Sigmoid colon (tissue), 7 donors: ENCODE results near the gene DCAF5. TPM values are rescaled to one million over a fixed set of nuclear protein-coding genes. Genes with fewer than 3 reads are reported as not detected.
A peak's percentile ranks its signal among the peaks of the same experiment; 100 is the strongest.

Experiments
- DNase-seq: peaks from one replicate; pipeline ENCODE4 v3.0.0-alpha.2; 2019
- H3K27ac ChIP-seq, 4 donors: fragments of 200-600 bp; sonication (generic); one replicate each; pipeline ENCODE4 v1.5.1; 2016 to 2019; ENCODE audit warnings: mild to moderate bottlenecking in 1 of 4
- H3K27me3 ChIP-seq, 3 donors: fragments of 200-600 bp; sonication (generic); one replicate each; pipeline ENCODE4 v1.5.1; 2019; ENCODE audit warnings: mild to moderate bottlenecking in 1 of 3
- H3K36me3 ChIP-seq, 4 donors: fragments of 200-600 bp; sonication (generic); one replicate each; pipeline ENCODE4 v1.5.1; 2016 to 2019
- H3K4me1 ChIP-seq, 4 donors: fragments of 200-600 bp; sonication (generic); one replicate each; pipeline ENCODE4 v1.5.1; 2017 to 2019
- H3K4me3 ChIP-seq, 4 donors: fragments of 200-600 bp; sonication (generic); one replicate each; pipeline ENCODE4 v1.5.1; 2017 to 2019; ENCODE audit warnings: mild to moderate bottlenecking in 2 of 4, moderate library complexity in 1 of 4
- H3K9me3 ChIP-seq, 4 donors: fragments of 200-600 bp in 3 of 4; sonication (generic) in 3 of 4; one replicate each; pipeline versions ENCODE4 v1.5.1 to v1.6.1; 2013 to 2019
- CTCF ChIP-seq, 4 experiments: fragments of 450-650 bp in 3 of 4; fragments of 200-600 bp in 1 of 4; IDR thresholded peaks; one replicate each; pipeline ENCODE4 v1.5.1; 2016 to 2019; ENCODE audit warnings: antibody characterized with exemption in 4 of 4, mild to moderate bottlenecking in 3 of 4, moderate library complexity in 2 of 4
- EP300 ChIP-seq, 4 donors: sonication (generic); formaldehyde crosslinking; IDR thresholded peaks; one replicate each; pipeline ENCODE4 v1.6.1; 2017; ENCODE audit warnings: antibody characterized with exemption in 4 of 4
- POLR2A ChIP-seq, 2 donors: fragments of 450-650 bp; IDR thresholded peaks; one replicate each; pipeline ENCODE4 v1.6.1; 2016; ENCODE audit warnings: antibody characterized with exemption in 2 of 2, mild to moderate bottlenecking in 2 of 2, moderate library complexity in 2 of 2
- POLR2AphosphoS5 ChIP-seq, 4 donors: sonication (generic); formaldehyde crosslinking; IDR thresholded peaks; one replicate each; pipeline ENCODE4 v1.6.1; 2017; ENCODE audit warnings: antibody characterized with exemption in 4 of 4
- WGBS, 2 donors: extraction: QIAGEN DNeasy Blood & Tissue Kit; methylation state at CpG; one replicate each; pipeline ENCODE4 v1.1.7; 2013; 5-methylcytosine and 5-hydroxymethylcytosine counted together
- intact Hi-C: fragments of 100-400 bp; cut with DNase I; formaldehyde crosslinking; loops from one replicate; pipeline ENCODE4 v1.15.1; 2023
- polyA plus RNA-seq, 3 donors: library from polyadenylated mRNA; stranded (reverse); fragments of 200-250 nt; gene quantifications; one replicate each; pipeline ENCODE4 v1.2.3, GENCODE V29; 2013
- total RNA-seq, 4 donors: library from RNA; depleted of rRNA; stranded (reverse); fragments of >200 nt; gene quantifications; one replicate each; pipeline ENCODE4 v1.1.0, GENCODE V29; 2016
- donor health status: healthy with polysubstance abuse.
- donor health status: Bipolar disorder and iron deficiency.
- donor health status: healthy.

DCAF5 gene
- total RNA-seq (10 to 100 TPM; 36.4 to 56.8 (median 40.5) TPM), polyA plus RNA-seq (10 to 100 TPM; 13.2 to 23.6 (median 15.7) TPM)

GRCh38 chr14:69152902-69153151, at the start of gene DCAF5:
Gene DCAF5, minus strand, starts transcription at chr14:69153119. Its CDS starts 141 bp downstream, at chr14:69152978.
- no peak for DNase-seq
- H3K27ac ChIP-seq: peak within 1 kb of the TSS; percentile 96 to 99 (median 98)
- intact Hi-C loops: loop anchor here (1.0 to 10.0 kb wide), 3 partner anchors 24 to 242 kb away; partner anchors contain the start of genes ERH, EXD2 and SLC39A9
- 1% methylated on average over 26 of the region's 26 CpGs for WGBS, 2 donors
- peak in 1 of 4 donors; percentile 90 for TF ChIP-seq POLR2AphosphoS5 (IDR thresholded peaks at IDR 0.05)
- no peak for TF ChIP-seq CTCF (IDR thresholded peaks at IDR 0.05)
- TF ChIP-seq EP300 (IDR thresholded peaks at IDR 0.05): no peak
- H3K36me3 ChIP-seq: peaks cover 0 to 10% (median 0%) of the 10 kb centered on the region in 4 donors
- H3K27me3 ChIP-seq: no peaks in the 10 kb centered on the region
- peaks cover 0 to 40% (median 23%) of the 10 kb centered on the region in 4 donors for H3K4me1 ChIP-seq
- H3K4me3 ChIP-seq: peak within 1 kb of the TSS; percentile 72 to 93 (median 84)
- no peaks in the 10 kb centered on the region for H3K9me3 ChIP-seq

GRCh38 chr14:69199786-69200185, 46.9 kb upstream of the DCAF5 start:
- Histone ChIP-seq H3K27ac (no peak overlapping the region), H3K36me3 (no peaks in the 10 kb centered on the region), H3K4me3 (no peak overlapping the region), H3K27me3 (no peaks in the 10 kb centered on the region), H3K4me1 (no peaks in the 10 kb centered on the region), H3K9me3 (no peaks in the 10 kb centered on the region)
- no peak for TF ChIP-seq POLR2A (IDR thresholded peaks at IDR 0.05)
- TF ChIP-seq EP300 (IDR thresholded peaks at IDR 0.05): no peak
- TF ChIP-seq POLR2AphosphoS5 (IDR thresholded peaks at IDR 0.05): no peak
- no peak for TF ChIP-seq CTCF (IDR thresholded peaks at IDR 0.05)
- intact Hi-C loops: no loop called here
- 21 to 68% methylated on average over 10 of the region's 10 CpGs for WGBS, 2 donors
- DNase-seq: no peak

- H3K4me1 ChIP-seq: peaks cover 0 to 12% (median 5%) of the 10 kb centered on the region in 4 donors
- H3K9me3 ChIP-seq: no peaks in the 10 kb centered on the region
- H3K27me3 ChIP-seq: no peaks in the 10 kb centered on the region
- H3K27ac ChIP-seq: no peak overlapping the region
- H3K4me3 ChIP-seq: no peak overlapping the region
- H3K36me3 ChIP-seq: no peaks in the 10 kb centered on the region
- intact Hi-C loops: no loop called here
- WGBS, 2 donors: 81 to 89% methylated on average over 5 of the region's 5 CpGs
- no peak for DNase-seq
- no peak for TF ChIP-seq CTCF (IDR thresholded peaks at IDR 0.05)
- TF ChIP-seq POLR2AphosphoS5 (IDR thresholded peaks at IDR 0.05): no peak
- TF ChIP-seq EP300 (IDR thresholded peaks at IDR 0.05): no peak
- no peak for TF ChIP-seq POLR2A (IDR thresholded peaks at IDR 0.05)
Measured at GRCh38 chr14:69193721-69194120, 40.8 kb upstream of the DCAF5 start.

- DNase-seq: peak; percentile 94
- WGBS, 2 donors: 1% methylated on average over 58 of the region's 58 CpGs
- intact Hi-C loops: loop anchor here (1.0 to 2.0 kb wide), 2 partner anchors 38 to 63 kb away; partner anchors contain the start of gene DCAF5
- Histone ChIP-seq H3K9me3 (no peaks in the 10 kb centered on the region), H3K27me3 (no peaks in the 10 kb centered on the region), H3K4me1 (peaks cover 0 to 12% (median 5%) of the 10 kb centered on the region in 4 donors), H3K4me3 (peak within 1 kb of the TSS; percentile 69 to 90 (median 85)), H3K27ac (peak within 1 kb of the TSS; percentile 74 to 81 (median 80)), H3K36me3 (no peaks in the 10 kb centered on the region)
- no peak for TF ChIP-seq CTCF (IDR thresholded peaks at IDR 0.05)
- peak in 3 of 4 donors; percentile 61 to 67 (median 62) for TF ChIP-seq POLR2AphosphoS5 (IDR thresholded peaks at IDR 0.05)
- TF ChIP-seq POLR2A (IDR thresholded peaks at IDR 0.05): peak in 1 of 2 donors; percentile 7
- TF ChIP-seq EP300 (IDR thresholded peaks at IDR 0.05): no peak
Measured at GRCh38 chr14:69191340-69192111, 38.6 kb upstream of the DCAF5 start, which contains the start of gene EXD2. Gene EXD2, plus strand, starts transcription at chr14:69191498. Its CDS starts 17,973 bp downstream, at chr14:69209471.
